Gastrocnemius medialis (tissue), 4 donors: ENCODE measurements around the gene FBXO46. TPM values are rescaled to one million over a fixed set of nuclear protein-coding genes. Genes with fewer than 3 reads are reported as not detected.

ENCODE experiments used
- ATAC-seq, 2 donors: fragments of 150-250 bp; one replicate each; pipeline ENCODE4 v1.9.1; 2016
- DNase-seq, 2 donors: peaks; one replicate each; pipeline ENCODE4 v3.0.0-alpha.2; 2019
- H3K27ac ChIP-seq, 4 donors: fragments of 200-600 bp; sonication (generic); 1 replicate in 1 of 4; 2 replicates in 3 of 4; pipeline ENCODE4 v1.5.1; 2016 to 2018; ENCODE audit warnings: mild to moderate bottlenecking in 2 of 4, moderate library complexity in 1 of 4
- H3K27me3 ChIP-seq, 3 donors: fragments of 200-600 bp; sonication (generic) in 2 of 3; 1 replicate in 1 of 3; 2 replicates in 2 of 3; pipeline versions ENCODE4 v1.5.1 to v1.6.0; 2016 to 2019; ENCODE audit warnings: mild to moderate bottlenecking in 1 of 3, moderate library complexity in 1 of 3
- H3K36me3 ChIP-seq, 2 donors: fragments of 200-600 bp; sonication (generic) in 1 of 2; one replicate each; pipeline ENCODE4 v1.5.1; 2017 to 2018
- H3K4me1 ChIP-seq, 2 donors: fragments of 200-600 bp; sonication (generic) in 1 of 2; one replicate each; pipeline ENCODE4 v1.5.1; 2016 to 2017; ENCODE audit warnings: mild to moderate bottlenecking in 2 of 2
- H3K4me3 ChIP-seq, 4 donors: fragments of 200-600 bp; sonication (generic) in 3 of 4; 1 replicate in 1 of 4; 2 replicates in 3 of 4; pipeline ENCODE4 v1.5.1; 2016 to 2019; ENCODE audit warnings: mild to moderate bottlenecking in 2 of 4
- H3K9me3 ChIP-seq, 3 donors: fragments of 200-600 bp; sonication (generic) in 2 of 3; 1 replicate in 1 of 3; 2 replicates in 2 of 3; pipeline ENCODE4 v1.5.1; 2016 to 2019
- POLR2A ChIP-seq, 2 donors: fragments of 450-650 bp; IDR thresholded peaks; one replicate each; pipeline ENCODE4 v1.6.1; 2017; ENCODE audit warnings: antibody characterized with exemption in 2 of 2, mild to moderate bottlenecking in 2 of 2, moderate library complexity in 2 of 2
- in situ Hi-C, 4 donors: fragments of 200-750 bp; cut with MboI; loops; one replicate each; pipeline versions ENCODE4 v1.15.0 to v1.8.0; 2017; ENCODE audit warnings: low sequenced_read_pairs in 4 of 4
- intact Hi-C: fragments of 100-400 bp; cut with DNase I; formaldehyde crosslinking; loops from one replicate; pipeline ENCODE4 v1.15.1; 2023; ENCODE audit warnings: low total_unique reads
- total RNA-seq, 4 donors: library from RNA; depleted of rRNA; stranded (reverse); fragments of >200 nt; gene quantifications; one replicate each; pipeline versions ENCODE4 v1.1.0 to v1.2.3, GENCODE V29; 2016
- TF ChIP-seq, protein P1 (sequence below), 5 experiments: fragments of 450-650 bp in 3 of 5; fragments of 200-600 bp in 2 of 5; sonication (generic) in 2 of 5; IDR thresholded peaks in 4 of 5; conservative IDR thresholded peaks in 1 of 5; 1 replicate in 4 of 5; 2 replicates in 1 of 5; pipeline ENCODE4 v1.5.1; 2016 to 2019; ENCODE audit warnings: antibody characterized with exemption in 5 of 5, mild to moderate bottlenecking in 3 of 5, moderate library complexity in 3 of 5

FBXO46 gene
- total RNA-seq, 4 donors from 2014 or later = 6.6 to 14.3 (median 8.7) TPM

DNA sequence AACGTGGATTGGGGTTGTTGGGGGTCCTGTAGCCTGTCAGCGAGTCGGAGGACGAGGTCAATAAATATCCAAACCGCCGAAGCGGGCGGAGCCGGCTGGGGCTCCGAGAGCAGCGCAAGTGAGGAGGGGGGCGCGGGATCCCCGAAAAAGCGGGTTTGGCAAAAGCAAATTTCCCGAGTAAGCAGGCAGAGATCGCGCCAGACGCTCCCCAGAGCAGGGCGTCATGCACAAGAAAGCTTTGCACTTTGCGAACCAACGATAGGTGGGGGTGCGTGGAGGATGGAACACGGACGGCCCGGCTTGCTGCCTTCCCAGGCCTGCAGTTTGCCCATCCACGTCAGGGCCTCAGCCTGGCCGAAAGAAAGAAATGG, 39.1 kb upstream of the FBXO46 start:
- Histone ChIP-seq H3K9me3 (no peaks in the 10 kb centered on the region), H3K27me3 (no peaks in the 10 kb centered on the region), H3K4me3 (peak overlapping the region; percentile 74 to 90 (median 82)), H3K27ac (peak overlapping the region; percentile 95 to 99 (median 97)), H3K4me1 (peaks cover 19 to 36% of the 10 kb centered on the region in 2 donors), H3K36me3 (peaks cover 0 to 14% of the 10 kb centered on the region in 2 donors)
- peak in 1 of 2 donors; percentile 13 for ATAC-seq
- peak; percentile 26 to 60 for DNase-seq
- intact Hi-C loops = loop anchor here (1.0 to 5.0 kb wide), 9 partner anchors 12 to 1023 kb away; partner anchors contain the start of genes BCL3, DMPK, DMWD and FBXO46
- in situ Hi-C loops = no loop called here
- TF ChIP-seq, protein P1, sequence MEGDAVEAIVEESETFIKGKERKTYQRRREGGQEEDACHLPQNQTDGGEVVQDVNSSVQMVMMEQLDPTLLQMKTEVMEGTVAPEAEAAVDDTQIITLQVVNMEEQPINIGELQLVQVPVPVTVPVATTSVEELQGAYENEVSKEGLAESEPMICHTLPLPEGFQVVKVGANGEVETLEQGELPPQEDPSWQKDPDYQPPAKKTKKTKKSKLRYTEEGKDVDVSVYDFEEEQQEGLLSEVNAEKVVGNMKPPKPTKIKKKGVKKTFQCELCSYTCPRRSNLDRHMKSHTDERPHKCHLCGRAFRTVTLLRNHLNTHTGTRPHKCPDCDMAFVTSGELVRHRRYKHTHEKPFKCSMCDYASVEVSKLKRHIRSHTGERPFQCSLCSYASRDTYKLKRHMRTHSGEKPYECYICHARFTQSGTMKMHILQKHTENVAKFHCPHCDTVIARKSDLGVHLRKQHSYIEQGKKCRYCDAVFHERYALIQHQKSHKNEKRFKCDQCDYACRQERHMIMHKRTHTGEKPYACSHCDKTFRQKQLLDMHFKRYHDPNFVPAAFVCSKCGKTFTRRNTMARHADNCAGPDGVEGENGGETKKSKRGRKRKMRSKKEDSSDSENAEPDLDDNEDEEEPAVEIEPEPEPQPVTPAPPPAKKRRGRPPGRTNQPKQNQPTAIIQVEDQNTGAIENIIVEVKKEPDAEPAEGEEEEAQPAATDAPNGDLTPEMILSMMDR (IDR thresholded peaks at IDR 0.05 in 4 of 5, conservative IDR thresholded peaks at IDR 0.05 in 1 of 5) = no peak
- TF ChIP-seq POLR2A (IDR thresholded peaks at IDR 0.05) = no peak

DNA sequence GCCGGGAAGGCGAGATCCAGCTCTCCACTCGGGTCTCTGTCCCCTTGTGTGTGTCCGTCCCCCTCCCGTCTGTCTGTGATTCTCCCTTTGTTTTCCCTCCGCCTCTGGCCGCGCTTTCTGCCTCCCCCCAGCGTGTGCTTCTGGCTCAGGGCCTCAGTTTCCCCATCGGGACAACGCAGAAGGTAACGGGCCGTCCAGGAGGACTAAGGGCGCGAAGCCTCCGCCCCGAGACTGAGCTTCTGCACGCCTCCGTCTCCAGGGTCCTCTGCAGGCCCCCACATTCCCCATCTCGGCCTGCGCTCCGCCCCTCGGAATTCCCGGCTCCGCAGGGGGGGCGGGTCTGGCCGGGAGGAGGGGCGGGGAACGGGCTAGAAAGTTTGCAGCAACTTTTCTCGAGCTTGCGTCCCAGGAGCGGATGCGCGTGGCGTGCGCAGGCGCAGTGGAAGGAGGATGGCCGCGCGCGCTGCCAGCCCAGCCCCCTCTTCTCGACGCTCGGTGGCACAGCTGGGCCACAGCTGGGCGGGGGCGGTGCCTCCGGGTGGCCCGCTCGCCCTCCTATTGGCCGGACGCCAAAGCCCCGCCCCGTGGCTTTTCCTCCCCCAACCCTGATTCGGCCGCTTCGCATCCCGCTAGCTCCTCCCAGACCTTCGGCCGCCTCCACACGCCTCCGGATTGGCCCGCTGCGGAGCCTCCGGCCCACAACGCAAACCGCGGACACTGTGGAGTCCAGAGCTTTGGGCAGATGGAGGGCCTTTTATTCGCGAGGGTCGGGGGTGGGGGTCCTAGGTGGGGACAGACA, 38.5 kb upstream of the FBXO46 start, which contains the start of gene SIX5:
SIX5 (minus strand) TSS at position 269 of the 799 bp plus-strand sequence. CDS start 408 bp downstream, outside the sequence.
- Histone ChIP-seq H3K27me3 (no peaks in the 10 kb centered on the region), H3K9me3 (no peaks in the 10 kb centered on the region), H3K36me3 (peaks cover 0 to 9% of the 10 kb centered on the region in 2 donors), H3K27ac (peak within 1 kb of the TSS; percentile 95 to 99 (median 97)), H3K4me3 (peak within 1 kb of the TSS; percentile 74 to 90 (median 82)), H3K4me1 (peaks cover 25 to 42% of the 10 kb centered on the region in 2 donors)
- DNase-seq (peak; percentile 96 to 97), ATAC-seq (peak; percentile 44 to 55)
- peak; percentile 60 to 75 for TF ChIP-seq POLR2A (IDR thresholded peaks at IDR 0.05)
- TF ChIP-seq, protein P1 (IDR thresholded peaks at IDR 0.05 in 4 of 5, conservative IDR thresholded peaks at IDR 0.05 in 1 of 5) = no peak
- in situ Hi-C loops = no loop called here
- intact Hi-C loops = loop anchor here (1.0 to 5.0 kb wide), 5 partner anchors 37 to 1022 kb away; partner anchors contain the start of genes BCL3, FBXO46, IRF2BP1 and MEIOSIN

DNA sequence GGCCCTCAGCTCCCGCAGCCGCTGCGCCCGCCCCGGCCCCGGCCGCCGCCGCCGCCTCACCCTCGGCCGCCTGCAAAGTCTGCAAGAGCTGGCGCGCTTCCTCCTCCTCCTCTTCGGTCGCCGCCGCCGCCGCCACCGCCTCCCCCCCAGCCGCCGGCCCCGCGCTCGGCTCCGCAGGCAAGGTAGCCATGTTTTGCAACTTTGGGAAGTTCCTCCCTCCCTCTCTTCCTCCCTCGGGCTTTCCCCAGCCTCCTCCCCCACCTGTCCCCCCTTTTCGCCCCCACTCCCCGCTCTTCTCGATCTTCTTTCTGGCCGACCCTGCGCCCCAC, 37.9 kb upstream of the FBXO46 start:
- H3K4me3 ChIP-seq = peak overlapping the region; percentile 74 to 90 (median 82)
- peaks cover 28 to 48% of the 10 kb centered on the region in 2 donors for H3K4me1 ChIP-seq
- in situ Hi-C loops = no loop called here
- no peaks in the 10 kb centered on the region for H3K27me3 ChIP-seq
- TF ChIP-seq, protein P1 (IDR thresholded peaks at IDR 0.05 in 4 of 5, conservative IDR thresholded peaks at IDR 0.05 in 1 of 5) = no peak
- TF ChIP-seq POLR2A (IDR thresholded peaks at IDR 0.05) = no peak
- H3K9me3 ChIP-seq = no peaks in the 10 kb centered on the region
- DNase-seq (no peak), ATAC-seq (peak in 1 of 2 donors; percentile 4)
- peak overlapping the region; percentile 95 to 99 (median 97) for H3K27ac ChIP-seq
- H3K36me3 ChIP-seq = peaks cover 0 to 9% of the 10 kb centered on the region in 2 donors
- intact Hi-C loops = loop anchor here (2.0 to 5.0 kb wide), 4 partner anchors 36 to 1021 kb away; partner anchors contain the start of genes BCL3, FBXO46, IRF2BP1 and MEIOSIN

DNA sequence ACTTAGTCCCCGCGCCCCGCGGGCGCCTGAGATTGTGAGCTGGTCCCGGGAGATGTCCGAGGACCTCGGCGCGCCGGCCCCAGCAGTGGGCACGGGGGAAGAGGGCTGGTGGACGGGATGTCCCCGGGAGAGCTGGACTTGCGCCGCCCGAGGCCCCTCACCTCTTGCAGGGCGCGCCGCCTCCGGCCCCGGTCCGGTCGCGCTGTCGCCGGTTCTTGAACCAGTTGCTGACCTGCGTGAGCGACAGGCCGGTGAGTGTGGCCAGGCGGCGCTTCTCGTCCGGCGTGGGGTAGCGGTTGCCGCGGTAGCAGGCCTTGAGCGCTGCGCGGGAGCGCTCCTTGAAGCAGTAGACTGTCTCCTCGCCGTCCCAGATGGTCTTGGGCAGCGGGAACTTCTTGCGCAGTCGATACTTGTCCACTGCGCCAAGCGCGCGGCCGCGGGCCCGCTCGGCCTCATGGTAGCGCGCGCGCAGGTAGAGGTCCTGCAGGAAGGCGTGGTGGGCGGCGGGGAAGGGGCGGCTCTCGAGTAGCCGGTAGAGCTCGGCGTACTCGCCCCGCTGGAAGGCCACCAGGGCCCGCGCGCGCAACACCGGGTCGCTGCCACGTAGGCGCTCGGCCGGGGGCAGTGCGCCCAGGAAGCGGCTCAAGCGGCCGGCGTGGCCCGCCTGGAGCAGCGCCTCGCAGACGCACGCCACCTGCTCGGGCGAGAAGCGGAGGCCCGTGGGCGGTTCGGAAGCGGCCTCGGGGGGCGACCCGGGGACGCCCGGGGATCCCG, 37.4 kb upstream of the FBXO46 start:
- no peaks in the 10 kb centered on the region for H3K27me3 ChIP-seq

More for the DNA sequence above, 37.4 kb upstream of the FBXO46 start:
- H3K4me1 ChIP-seq = peaks cover 28 to 50% of the 10 kb centered on the region in 2 donors
- peak overlapping the region; percentile 95 to 99 (median 97) for H3K27ac ChIP-seq
- ATAC-seq (peak; percentile 20 to 23), DNase-seq (peak; percentile 62 to 81)
- intact Hi-C loops = loop anchor here (2.0 to 5.0 kb wide), 4 partner anchors 36 to 1021 kb away; partner anchors contain the start of genes BCL3, FBXO46, IRF2BP1 and MEIOSIN
- H3K4me3 ChIP-seq = peak overlapping the region; percentile 74 to 90 (median 82)
- in situ Hi-C loops = no loop called here
- peak in 1 of 2 donors; percentile 68 for TF ChIP-seq POLR2A (IDR thresholded peaks at IDR 0.05)
- TF ChIP-seq, protein P1 (IDR thresholded peaks at IDR 0.05 in 4 of 5, conservative IDR thresholded peaks at IDR 0.05 in 1 of 5) = no peak
- no peaks in the 10 kb centered on the region for H3K9me3 ChIP-seq
- peaks cover 0 to 3% of the 10 kb centered on the region in 2 donors for H3K36me3 ChIP-seq
